ENCODE measurements around the gene PMS2. TPM values are rescaled to one million over a fixed set of nuclear protein-coding genes. Genes with fewer than 3 reads are reported as not detected.

PMS2 gene
- total and polyA plus RNA-seq, 9 of the 15 experiments (the other 6 are each of a cell fraction or from before 2014, with no cell fraction given): 4.9 to 27.6 (median 16.5) TPM

DNA sequence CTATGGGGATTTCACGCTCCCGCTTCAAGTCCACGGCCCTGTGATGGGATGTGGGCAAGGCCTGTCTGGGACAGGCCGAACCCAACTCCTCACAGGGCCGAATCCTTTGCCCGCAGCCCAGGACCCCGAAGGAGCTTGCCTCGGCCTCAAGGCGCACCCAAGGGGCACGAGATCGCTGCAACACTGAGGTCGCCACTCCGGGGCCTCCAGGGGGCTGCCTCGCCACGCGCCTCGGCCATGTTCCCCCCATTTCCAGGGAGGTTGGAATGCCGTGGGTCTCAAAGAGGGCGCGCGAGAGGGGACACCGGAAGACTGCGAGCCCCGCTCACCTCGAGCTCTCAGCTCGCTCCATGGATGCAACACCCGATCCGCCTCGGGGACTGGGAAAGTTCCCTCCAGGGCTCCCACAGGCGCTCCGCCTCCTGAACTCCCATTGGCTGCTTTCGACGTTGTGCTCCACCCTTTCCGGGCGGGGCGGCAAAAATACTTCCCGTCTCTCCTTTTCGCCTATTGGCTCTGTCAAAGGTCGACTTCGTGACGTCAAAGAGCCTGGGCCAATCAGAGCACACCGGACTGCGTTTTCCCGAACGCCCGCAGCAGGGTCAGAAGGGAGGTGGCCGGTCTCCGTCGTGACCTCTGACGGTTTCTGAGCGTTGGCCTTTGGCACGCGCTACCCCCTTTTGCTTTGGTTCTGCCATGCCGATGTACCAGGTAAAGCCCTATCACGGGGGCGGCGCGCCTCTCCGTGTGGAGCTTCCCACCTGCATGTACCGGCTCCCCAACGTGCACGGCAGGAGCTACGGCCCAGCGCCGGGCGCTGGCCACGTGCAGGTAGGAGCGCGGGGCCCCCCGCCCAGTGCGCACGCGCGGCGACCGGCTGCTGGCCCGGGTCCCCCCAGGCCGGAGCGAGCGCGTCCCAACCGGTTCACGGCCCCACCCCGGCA is at the start of gene PMS2, which contains the start of gene AIMP2 (continued):
- TF ChIP-seq, protein P1, sequence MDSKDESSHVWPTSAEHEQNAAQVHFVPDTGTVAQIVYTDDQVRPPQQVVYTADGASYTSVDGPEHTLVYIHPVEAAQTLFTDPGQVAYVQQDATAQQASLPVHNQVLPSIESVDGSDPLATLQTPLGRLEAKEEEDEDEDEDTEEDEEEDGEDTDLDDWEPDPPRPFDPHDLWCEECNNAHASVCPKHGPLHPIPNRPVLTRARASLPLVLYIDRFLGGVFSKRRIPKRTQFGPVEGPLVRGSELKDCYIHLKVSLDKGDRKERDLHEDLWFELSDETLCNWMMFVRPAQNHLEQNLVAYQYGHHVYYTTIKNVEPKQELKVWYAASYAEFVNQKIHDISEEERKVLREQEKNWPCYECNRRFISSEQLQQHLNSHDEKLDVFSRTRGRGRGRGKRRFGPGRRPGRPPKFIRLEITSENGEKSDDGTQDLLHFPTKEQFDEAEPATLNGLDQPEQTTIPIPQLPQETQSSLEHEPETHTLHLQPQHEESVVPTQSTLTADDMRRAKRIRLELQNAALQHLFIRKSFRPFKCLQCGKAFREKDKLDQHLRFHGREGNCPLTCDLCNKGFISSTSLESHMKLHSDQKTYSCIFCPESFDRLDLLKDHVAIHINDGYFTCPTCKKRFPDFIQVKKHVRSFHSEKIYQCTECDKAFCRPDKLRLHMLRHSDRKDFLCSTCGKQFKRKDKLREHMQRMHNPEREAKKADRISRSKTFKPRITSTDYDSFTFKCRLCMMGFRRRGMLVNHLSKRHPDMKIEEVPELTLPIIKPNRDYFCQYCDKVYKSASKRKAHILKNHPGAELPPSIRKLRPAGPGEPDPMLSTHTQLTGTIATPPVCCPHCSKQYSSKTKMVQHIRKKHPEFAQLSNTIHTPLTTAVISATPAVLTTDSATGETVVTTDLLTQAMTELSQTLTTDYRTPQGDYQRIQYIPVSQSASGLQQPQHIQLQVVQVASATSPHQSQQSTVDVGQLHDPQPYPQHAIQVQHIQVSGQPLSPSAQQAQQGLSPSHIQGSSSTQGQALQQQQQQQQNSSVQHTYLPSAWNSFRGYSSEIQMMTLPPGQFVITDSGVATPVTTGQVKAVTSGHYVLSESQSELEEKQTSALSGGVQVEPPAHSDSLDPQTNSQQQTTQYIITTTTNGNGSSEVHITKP (IDR thresholded peaks at IDR 0.05; ENCODE audit: partially characterized antibody): peak; percentile 81
- TF ChIP-seq PATZ1 (CRISPR knock-in tag; IDR thresholded peaks at IDR 0.05; ENCODE audit: borderline replicate concordance) (no peak), ZNF280A (IDR thresholded peaks at IDR 0.05; ENCODE audit: low read depth, partially characterized antibody) (no peak), ZNF212 (CRISPR knock-in tag; IDR thresholded peaks at IDR 0.05) (no peak), DDX20 (tag; IDR thresholded peaks at IDR 0.05; ENCODE audit: low read depth) (no peak), TAF15 (IDR thresholded peaks at IDR 0.05; ENCODE audit: low read depth, low read length) (no peak), ZNF311 (CRISPR knock-in tag; IDR thresholded peaks at IDR 0.05) (peak; percentile 73; the same call in 1 of the 2 replicates), SPI1 (IDR thresholded peaks at IDR 0.05; ENCODE audit: borderline replicate concordance, low read depth, low read length) (peak; percentile 44; the same call in 1 of the 2 replicates), ZNF12 (CRISPR knock-in tag; IDR thresholded peaks at IDR 0.05) (no peak; the same call in 1 of the 2 replicates), PHF8 (IDR thresholded peaks at IDR 0.05; ENCODE audit: borderline replicate concordance, low read length) (peak; percentile 87), SMAD4 (CRISPR knock-in tag; conservative IDR thresholded peaks at IDR 0.05) (peak; percentile 85), KHSRP (IDR thresholded peaks at IDR 0.05) (0 out of 2 replicates have a peak, but pooled peaks have one; percentile 16)
- TF ChIP-seq, protein P2, sequence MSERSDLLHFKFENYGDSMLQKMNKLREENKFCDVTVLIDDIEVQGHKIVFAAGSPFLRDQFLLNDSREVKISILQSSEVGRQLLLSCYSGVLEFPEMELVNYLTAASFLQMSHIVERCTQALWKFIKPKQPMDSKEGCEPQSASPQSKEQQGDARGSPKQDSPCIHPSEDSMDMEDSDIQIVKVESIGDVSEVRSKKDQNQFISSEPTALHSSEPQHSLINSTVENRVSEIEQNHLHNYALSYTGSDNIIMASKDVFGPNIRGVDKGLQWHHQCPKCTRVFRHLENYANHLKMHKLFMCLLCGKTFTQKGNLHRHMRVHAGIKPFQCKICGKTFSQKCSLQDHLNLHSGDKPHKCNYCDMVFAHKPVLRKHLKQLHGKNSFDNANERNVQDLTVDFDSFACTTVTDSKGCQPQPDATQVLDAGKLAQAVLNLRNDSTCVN (CRISPR knock-in tag; IDR thresholded peaks at IDR 0.05): 0 out of 2 replicates have a peak, but pooled peaks have one; percentile 26
- TF ChIP-seq, protein P3, sequence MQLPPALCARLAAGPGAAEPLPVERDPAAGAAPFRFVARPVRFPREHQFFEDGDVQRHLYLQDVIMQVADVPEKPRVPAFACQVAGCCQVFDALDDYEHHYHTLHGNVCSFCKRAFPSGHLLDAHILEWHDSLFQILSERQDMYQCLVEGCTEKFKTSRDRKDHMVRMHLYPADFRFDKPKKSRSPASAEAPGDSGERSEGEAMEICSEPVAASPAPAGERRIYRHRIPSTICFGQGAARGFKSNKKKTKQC (CRISPR knock-in tag; IDR thresholded peaks at IDR 0.05): peak; percentile 99
